PC-9 (cell line): ENCODE data around the gene PAK6. TPM values are rescaled to one million over a fixed set of nuclear protein-coding genes. Genes with fewer than 3 reads are reported as not detected.

ENCODE experiments used
- BruUV-seq: library from RNA; stranded (reverse); fragments of 400-500 nt; replicated peaks from 2 replicates; lab custom pipeline; 2021; lab: Mats Ljungman, UMichigan
- CTCF ChIA-PET: fragments of 300-600 bp; sonication (Branson Sonifier 250); formaldehyde crosslinking; loops from one replicate; lab custom pipeline; 2022; ENCODE audit warnings: antibody characterized with exemption; lab: Charles Lee
- POLR2A ChIA-PET: fragments of 300-600 bp; sonication (Branson Sonifier 250); formaldehyde crosslinking; loops from one replicate; lab custom pipeline; 2022; ENCODE audit warnings: antibody characterized with exemption; ENCODE audit not compliant: unreplicated experiment; lab: Charles Lee
- DNase-seq, 2 experiments: peaks; one replicate each; pipeline versions ENCODE4 v3.0.0 to v3.0.0-alpha.2; 2015 to 2022; ENCODE audit warnings: mixed read lengths in 1 of 2
- H2AFZ ChIP-seq: fragments of 200-600 bp; sonication (generic); 2 replicates; pipeline ENCODE4 v1.8.1; 2017; ENCODE audit warnings: antibody characterized with exemption
- H3F3A ChIP-seq: fragments of 200-600 bp; sonication (generic); 2 replicates; pipeline ENCODE4 v1.8.1; 2017; ENCODE audit warnings: antibody characterized with exemption, mild to moderate bottlenecking, low read depth; ENCODE audit not compliant: insufficient read depth
- H3K27ac ChIP-seq: fragments of 200-600 bp; sonication (generic); 2 replicates; pipeline ENCODE4 v1.6.1; 2016; ENCODE audit warnings: mixed run types
- H3K27me3 ChIP-seq: fragments of 200-600 bp; sonication (generic); 2 replicates; pipeline ENCODE4 v1.6.1; 2016; ENCODE audit warnings: low read depth, mixed run types; ENCODE audit not compliant: insufficient read depth
- H3K36me3 ChIP-seq: fragments of 200-600 bp; sonication (generic); 2 replicates; pipeline ENCODE4 v1.6.1; 2016; ENCODE audit warnings: low read depth, mixed run types
- H3K4me1 ChIP-seq: fragments of 200-600 bp; sonication (generic); replicated peaks from 2 replicates; pipeline ENCODE4 v1.6.1; 2016; ENCODE audit warnings: mixed run types; ENCODE audit not compliant: insufficient read depth
- H3K4me2 ChIP-seq: fragments of 200-600 bp; sonication (generic); 2 replicates; pipeline ENCODE4 v1.6.1; 2017; ENCODE audit warnings: mixed run types
- H3K4me3 ChIP-seq: fragments of 200-600 bp; sonication (generic); 2 replicates; pipeline ENCODE4 v1.6.1; 2016; ENCODE audit warnings: mixed run types
- H3K79me2 ChIP-seq: fragments of 200-600 bp; sonication (generic); 2 replicates; pipeline ENCODE4 v1.6.1; 2017; ENCODE audit warnings: low read depth, mixed run types
- H3K9me2 ChIP-seq: fragments of 200-600 bp; sonication (generic); 2 replicates; pipeline ENCODE4 v1.8.1; 2017; ENCODE audit warnings: mild to moderate bottlenecking; ENCODE audit not compliant: insufficient read depth
- H3K9me3 ChIP-seq: fragments of 200-600 bp; sonication (generic); 2 replicates; pipeline ENCODE4 v1.8.1; 2016; ENCODE audit warnings: low read depth; ENCODE audit not compliant: insufficient read depth
- H4K20me1 ChIP-seq: fragments of 200-600 bp; sonication (generic); 2 replicates; pipeline ENCODE4 v1.8.1; 2017; ENCODE audit not compliant: insufficient read depth
- EZH2 ChIP-seq: fragments of 200-600 bp; sonication (generic); IDR thresholded peaks from 2 replicates; pipeline ENCODE4 v1.8.0; 2017; ENCODE audit warnings: antibody characterized with exemption, low read depth
- intact Hi-C: fragments of 100-400 bp; cut with micrococcal nuclease; formaldehyde crosslinking; loops from one replicate; pipeline ENCODE4 v1.10.0; 2022; ENCODE audit not compliant: unreplicated experiment
- total RNA-seq: library from RNA; stranded (reverse); gene quantifications from 2 replicates; pipeline ENCODE4 v1.2.3, GENCODE V29; 2021
- TF ChIP-seq, protein P1 (sequence below): fragments of 200-600 bp; sonication (generic); conservative IDR thresholded peaks from 2 replicates; pipeline ENCODE4 v1.6.1; 2017; ENCODE audit warnings: mixed run types, antibody characterized with exemption, mild to moderate bottlenecking, moderate library complexity

The PAK6 gene
- total RNA-seq, 1 experiment from 2014 or later = 10.7 TPM

DNA sequence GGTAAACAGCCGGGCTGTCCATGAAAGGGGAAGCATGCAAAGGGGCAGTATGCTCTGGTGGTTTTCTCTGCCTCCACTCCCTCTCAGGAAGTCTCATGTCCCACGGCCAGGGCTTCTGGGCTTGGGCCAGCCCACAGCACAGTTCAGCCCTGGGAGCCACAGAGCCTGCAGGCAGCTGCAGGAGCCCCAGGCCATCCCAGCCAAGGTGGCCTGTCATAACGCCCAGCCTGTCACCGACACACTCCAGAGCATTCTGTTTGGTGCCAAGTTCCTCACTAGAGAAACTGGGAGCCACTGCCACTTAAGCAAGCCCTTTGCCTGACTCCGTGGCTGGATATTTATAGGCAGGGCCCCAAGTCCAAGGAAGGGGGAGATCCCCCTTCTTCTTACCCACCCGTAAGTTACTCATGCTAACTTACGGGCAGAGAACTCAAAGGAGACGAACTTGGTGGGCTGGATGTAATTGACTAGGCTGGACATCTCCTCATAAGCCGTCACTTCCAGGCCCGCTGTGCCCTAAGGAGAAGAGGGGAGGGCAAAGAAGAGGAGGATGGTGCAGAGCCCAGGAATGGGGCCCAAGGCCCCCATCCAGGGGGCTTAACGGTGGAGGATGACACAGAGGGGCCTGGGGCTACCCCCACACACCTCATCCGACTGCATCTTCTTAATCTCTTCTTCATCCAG, 57.2 kb downstream of the PAK6 start:
- no peak for DNase-seq
- H3K36me3 ChIP-seq = no peaks in the 10 kb centered on the region
- no peaks in the 10 kb centered on the region for H3K79me2 ChIP-seq
- no peaks in the 10 kb centered on the region for H3K27me3 ChIP-seq
- intact Hi-C loops = no loop called here
- no peaks in the 10 kb centered on the region for H3K4me1 ChIP-seq
- no peak overlapping the region for H3K27ac ChIP-seq
- no peak overlapping the region for H3K4me2 ChIP-seq
- H4K20me1 ChIP-seq = no peaks in the 10 kb centered on the region
- POLR2A ChIA-PET = interaction anchor here (0.6 kb wide), 1 partner anchor 48 kb away, joined by 5 read pairs; no protein-coding TSS in a partner anchor
- no peaks in the 10 kb centered on the region for H3K9me3 ChIP-seq
- no peaks in the 10 kb centered on the region for H3F3A ChIP-seq
- no peaks in the 10 kb centered on the region for H3K9me2 ChIP-seq
- BruUV-seq = no TSS peak
- H2AFZ ChIP-seq = no peak overlapping the region
- no peak overlapping the region for H3K4me3 ChIP-seq
- CTCF ChIA-PET = no interaction called here
- TF ChIP-seq EZH2 = no peak
- TF ChIP-seq, protein P1, sequence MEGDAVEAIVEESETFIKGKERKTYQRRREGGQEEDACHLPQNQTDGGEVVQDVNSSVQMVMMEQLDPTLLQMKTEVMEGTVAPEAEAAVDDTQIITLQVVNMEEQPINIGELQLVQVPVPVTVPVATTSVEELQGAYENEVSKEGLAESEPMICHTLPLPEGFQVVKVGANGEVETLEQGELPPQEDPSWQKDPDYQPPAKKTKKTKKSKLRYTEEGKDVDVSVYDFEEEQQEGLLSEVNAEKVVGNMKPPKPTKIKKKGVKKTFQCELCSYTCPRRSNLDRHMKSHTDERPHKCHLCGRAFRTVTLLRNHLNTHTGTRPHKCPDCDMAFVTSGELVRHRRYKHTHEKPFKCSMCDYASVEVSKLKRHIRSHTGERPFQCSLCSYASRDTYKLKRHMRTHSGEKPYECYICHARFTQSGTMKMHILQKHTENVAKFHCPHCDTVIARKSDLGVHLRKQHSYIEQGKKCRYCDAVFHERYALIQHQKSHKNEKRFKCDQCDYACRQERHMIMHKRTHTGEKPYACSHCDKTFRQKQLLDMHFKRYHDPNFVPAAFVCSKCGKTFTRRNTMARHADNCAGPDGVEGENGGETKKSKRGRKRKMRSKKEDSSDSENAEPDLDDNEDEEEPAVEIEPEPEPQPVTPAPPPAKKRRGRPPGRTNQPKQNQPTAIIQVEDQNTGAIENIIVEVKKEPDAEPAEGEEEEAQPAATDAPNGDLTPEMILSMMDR = no peak

DNA sequence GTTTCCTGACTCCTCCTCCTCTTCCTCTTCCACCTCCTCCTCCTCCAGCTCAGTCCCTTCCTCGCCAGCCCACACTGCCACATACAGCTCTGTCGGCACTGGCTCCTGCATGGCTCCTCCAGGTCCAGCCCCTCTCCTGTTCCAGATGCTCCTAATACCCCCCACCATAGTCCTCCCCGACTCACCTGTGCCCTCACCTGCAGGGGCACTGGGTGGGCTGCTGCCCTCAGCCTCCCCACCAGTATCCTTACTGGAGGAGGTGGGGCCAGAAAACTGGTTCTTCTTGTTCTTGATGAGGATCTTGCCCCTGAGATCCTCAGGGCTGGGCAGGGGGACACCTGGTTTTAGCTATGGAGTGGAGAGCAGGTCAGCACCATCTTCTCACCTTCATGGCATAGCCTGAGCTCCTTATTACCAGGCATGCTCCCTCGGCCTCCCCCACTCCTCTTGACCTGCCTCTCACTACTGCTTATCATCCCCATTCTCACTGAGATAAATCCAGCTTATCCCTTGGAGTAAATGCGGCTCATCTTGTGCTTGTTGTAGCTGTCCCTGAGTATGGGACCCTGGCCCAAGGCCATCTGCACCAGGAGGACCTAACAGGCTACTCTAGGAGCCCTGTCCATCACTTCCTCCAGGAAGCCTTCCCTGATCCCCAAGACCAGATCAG, 57.8 kb downstream of the PAK6 start:
- Histone ChIP-seq H3K4me3 (no peak overlapping the region), H2AFZ (no peak overlapping the region), H3K4me1 (no peaks in the 10 kb centered on the region), H3K79me2 (no peaks in the 10 kb centered on the region), H3K4me2 (0 out of 2 replicates have a peak overlapping the region, but pooled peaks have one; percentile 16), H3K27ac (no peak overlapping the region), H3K9me2 (no peaks in the 10 kb centered on the region), H3K27me3 (no peaks in the 10 kb centered on the region), H3F3A (no peaks in the 10 kb centered on the region), H3K9me3 (no peaks in the 10 kb centered on the region), H3K36me3 (no peaks in the 10 kb centered on the region), H4K20me1 (no peaks in the 10 kb centered on the region)
- BruUV-seq = no TSS peak
- POLR2A ChIA-PET = interaction anchor here (0.6 kb wide), 1 partner anchor 47 kb away, joined by 5 read pairs; no protein-coding TSS in a partner anchor
- no peak for DNase-seq
- intact Hi-C loops = no loop called here
- no peak for TF ChIP-seq EZH2
- TF ChIP-seq, protein P1 = no peak
- CTCF ChIA-PET = no interaction called here

DNA sequence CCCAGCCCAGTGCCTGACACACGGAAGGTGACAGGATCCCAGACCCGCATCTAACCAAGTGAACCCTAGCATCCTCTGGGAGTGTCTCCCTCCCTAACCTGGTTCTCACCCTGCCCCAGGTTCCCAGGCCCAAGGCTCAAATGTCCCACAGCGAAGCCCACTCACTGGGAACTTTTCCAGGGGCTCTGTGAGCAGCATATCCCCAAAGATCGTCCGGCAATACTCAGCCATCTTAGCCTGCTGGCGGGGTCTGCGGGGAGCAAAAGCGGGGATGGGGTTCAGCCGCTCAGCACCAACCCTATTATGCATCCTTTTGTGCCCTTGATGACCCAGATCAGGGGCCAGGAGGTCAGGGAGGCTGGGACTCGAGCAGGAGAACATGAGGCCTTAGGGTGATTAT, 58.5 kb downstream of the PAK6 start:
- Histone ChIP-seq H3K27me3 (no peaks in the 10 kb centered on the region), H3K27ac (no peak overlapping the region), H3K4me2 (no peak overlapping the region), H3K4me1 (no peaks in the 10 kb centered on the region), H3K9me2 (no peaks in the 10 kb centered on the region), H4K20me1 (no peaks in the 10 kb centered on the region), H3K79me2 (no peaks in the 10 kb centered on the region), H3K9me3 (no peaks in the 10 kb centered on the region), H3F3A (no peaks in the 10 kb centered on the region), H3K36me3 (no peaks in the 10 kb centered on the region), H2AFZ (no peak overlapping the region), H3K4me3 (no peak overlapping the region)
- TF ChIP-seq, protein P1 = no peak
- no peak for TF ChIP-seq EZH2
- CTCF ChIA-PET = no interaction called here
- intact Hi-C loops = no loop called here
- no peak for DNase-seq
- no TSS peak for BruUV-seq
- POLR2A ChIA-PET = no interaction called here
